ENCODE results near the gene VAV3.

The VAV3 gene

DNA sequence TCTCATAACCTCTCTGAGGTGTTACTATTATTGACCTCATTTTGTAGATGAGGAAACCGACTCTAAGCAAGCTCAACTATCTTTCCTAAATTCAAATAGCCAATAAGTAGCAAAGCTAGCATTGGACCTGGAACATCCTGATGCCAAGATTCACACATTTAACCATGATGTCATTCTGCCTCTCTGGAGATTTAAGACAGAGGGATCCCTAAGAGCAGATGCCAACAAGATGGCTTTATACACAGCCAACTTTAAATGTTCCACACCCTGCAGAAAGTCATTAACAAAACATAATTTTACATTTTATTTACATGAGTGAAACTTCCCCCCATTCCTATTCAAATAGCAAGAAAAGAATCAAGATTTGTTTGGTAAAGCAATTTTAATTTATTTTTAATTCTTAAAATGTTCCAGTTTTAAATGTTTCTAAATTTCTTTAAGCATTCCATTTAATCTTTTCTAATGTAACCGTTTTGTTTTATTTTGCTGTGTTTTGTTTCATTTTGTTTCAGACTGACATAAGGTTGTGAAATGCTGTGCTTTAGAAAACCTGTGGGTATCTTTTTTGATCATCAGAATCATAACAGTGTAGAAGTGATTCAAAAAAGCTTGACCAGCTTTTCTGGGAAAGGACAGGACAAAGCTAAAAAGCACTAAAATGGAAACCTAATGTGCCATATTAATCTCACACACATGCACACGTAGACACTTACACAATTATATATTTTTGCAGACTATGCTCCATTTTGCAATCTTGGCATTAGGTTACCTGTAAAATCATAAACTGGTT, 7.6 kb upstream of the VAV3 start:
- no peak for DNase-seq (ENCODE audit: low spot score)
- FAIRE-seq, result no peak

DNA sequence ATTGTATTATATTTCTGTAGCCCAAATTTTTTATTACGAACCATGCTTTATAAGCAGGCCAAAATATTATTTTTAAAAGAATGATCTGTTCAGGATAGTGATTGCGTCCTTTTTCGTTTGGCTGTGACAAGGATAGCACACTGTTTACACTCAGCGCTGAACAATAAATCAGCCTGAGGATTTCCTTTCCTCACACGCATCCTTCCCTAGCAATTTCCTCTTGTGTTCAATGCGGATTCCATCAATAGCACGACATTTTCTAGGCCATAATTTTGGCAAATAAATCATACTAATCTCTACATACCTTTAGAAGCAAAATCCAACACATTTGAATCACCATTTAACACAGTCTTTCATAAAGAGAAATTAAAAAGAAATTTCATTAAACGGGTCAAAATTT, 1.6 kb upstream of the VAV3 start:
- FAIRE-seq (no peak), DNase-seq (ENCODE audit: low spot score) (no peak)

- DNase-seq (ENCODE audit: low spot score) (no peak), FAIRE-seq (no peak)
These were observed 457 bp downstream of the VAV3 start for GRCh38 chr1:107964336-107965109.

DNA sequence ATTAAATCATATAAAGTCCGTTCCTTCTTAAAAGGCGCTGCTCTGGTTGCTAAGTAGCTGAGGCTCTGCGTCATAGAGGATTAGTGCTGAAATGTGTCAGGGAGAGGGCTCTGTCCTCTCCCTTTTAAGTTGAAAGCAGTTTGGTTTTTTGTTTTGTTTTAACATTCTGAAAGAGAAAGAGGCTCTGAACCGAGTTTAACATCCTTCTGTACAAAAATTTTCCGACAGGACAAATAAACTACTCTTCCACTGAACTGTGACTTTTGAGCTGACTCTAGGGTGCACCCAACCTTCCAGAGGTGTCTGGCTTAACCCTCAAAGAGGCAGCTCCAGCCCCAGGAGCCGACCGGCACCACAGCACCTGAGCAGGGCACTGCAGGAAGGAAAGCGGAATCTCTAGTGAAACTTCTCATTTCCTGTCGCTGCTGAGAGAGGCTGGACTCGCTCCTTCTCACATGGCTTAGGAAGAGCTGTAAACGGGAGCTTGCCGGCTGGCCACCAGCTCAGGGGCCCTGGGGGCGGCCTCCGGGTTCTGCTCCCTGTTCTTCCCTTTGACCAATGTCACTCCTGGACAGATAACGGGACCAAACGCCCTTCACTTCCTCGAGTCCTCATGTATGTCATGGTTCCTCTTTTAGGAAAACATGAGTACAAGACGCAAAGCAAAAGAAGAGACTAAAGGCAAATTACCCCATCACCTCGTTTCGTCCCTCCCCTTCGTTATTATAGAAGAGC, 1.2 kb downstream of the VAV3 start:
- FAIRE-seq (no peak), DNase-seq (ENCODE audit: low spot score) (no peak)

GRCh38 chr1:107963008-107963407, 2.0 kb downstream of the VAV3 start:
- DNase-seq (ENCODE audit: low spot score) (no peak), FAIRE-seq (no peak)

DNA sequence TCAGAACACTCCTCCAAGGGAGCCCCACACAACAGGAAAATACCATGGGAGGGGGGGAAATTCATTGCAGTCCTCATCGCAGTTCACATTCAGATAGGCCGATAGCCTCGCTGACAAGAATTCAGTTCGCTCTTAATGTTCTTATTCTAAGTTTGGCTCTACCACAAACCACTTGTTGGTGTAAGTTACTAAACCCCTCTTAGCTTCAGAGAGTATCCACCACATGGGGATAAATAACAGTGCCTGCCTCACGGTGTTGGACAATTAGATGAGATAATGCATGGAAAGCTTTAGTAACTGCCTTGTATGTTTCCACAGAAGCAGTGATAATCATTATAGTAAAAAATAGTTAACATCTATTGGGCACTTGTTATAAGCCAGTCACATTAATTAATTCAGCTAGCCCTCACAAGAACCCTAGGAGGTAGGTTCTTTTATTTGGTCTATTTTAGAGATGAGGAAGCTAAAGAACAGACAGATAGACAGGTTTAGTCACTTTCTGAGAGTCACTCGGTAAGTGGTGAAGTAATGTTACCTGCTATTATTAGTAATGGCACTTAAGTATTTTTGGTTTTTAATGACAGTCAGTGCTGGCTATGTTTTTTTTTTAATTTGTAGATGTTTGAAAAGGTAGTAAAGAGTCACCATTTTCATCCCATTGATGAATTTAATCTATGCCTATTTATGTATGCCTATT, 10.1 kb downstream of the VAV3 start:
- FAIRE-seq (no peak), DNase-seq (ENCODE audit: low spot score) (no peak)

DNA sequence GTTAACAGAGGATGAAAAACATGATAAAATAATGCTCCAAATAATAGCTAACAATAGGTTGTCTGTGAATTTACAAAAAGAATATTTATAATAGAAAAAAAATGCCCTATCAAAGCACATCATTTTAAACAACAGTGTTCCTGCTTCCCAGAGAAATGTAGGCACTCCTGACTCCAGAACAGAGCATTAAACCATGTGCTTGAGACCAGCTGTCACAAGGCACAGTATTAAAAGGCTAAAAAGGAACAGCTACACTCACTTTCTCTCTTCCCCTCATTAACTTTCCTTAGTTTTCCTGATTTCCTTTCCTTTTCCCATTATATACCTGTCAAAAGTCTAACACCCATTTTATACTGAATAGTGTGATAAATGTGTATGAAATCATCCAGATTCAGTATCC, 10.9 kb downstream of the VAV3 start:
- DNase-seq (ENCODE audit: low spot score) (no peak), FAIRE-seq (no peak)

- FAIRE-seq, result no peak
- DNase-seq (ENCODE audit: low spot score), result no peak
These were observed 11.4 kb downstream of the VAV3 start for GRCh38 chr1:107953556-107953955.

DNA sequence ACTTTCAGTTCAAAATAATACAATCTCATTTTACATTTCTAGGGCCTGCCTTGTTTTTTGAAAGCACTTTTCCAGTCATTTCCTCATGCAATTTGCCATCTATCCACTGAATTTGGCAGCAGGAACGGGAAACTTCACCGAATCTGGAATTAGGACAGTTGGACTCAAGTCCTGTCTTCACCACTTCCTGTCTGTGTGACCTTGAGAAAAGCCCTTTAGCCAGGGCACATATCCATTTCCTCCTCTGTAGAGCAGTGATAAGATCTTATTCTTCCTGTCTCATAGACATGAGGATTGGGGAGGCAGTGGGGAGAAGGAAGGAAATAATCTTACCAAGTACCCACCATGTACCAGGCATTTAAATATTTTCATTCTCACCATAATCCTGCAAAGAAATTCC, 12.0 kb downstream of the VAV3 start:
- no peak for FAIRE-seq
- DNase-seq (ENCODE audit: low spot score), result no peak

- DNase-seq (ENCODE audit: low spot score), result no peak
- no peak for FAIRE-seq
These were observed 14.5 kb downstream of the VAV3 start for GRCh38 chr1:107950464-107950863.

DNA sequence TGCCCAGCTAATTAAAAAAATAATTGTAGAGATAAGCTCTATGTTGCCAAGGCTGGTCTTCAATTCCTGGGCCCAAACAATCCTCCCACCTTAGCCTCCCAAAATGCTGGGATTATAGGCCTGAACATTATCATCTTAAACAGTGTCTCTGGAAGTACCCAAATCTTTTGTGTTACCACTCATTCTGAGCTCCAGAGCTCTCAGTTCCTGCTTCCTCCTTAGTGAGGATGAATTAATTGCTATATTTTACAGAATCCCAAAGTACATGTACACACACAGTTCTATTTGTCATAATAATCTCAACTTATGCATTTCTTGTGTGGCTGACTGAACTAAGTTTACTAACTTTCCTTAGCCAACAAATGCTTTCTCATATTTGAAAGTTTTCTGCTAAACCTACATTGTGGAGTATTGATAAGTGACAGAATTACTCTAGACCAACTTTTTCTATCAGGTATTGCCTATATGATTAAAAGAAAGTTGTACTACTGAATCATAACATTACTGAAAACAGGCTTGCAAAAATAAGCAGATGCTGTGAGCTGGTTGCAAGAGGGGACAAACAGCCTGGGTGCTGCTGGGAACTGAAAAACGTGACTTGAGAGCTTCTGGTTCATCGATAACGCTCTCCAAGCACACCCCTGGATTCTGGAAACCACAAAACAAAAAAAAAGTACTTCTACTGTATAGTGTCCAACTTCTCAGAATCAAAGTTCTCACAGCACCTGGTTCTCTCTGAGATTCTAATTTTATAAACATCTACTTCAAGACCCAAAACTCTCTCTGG, 15.3 kb downstream of the VAV3 start:
- FAIRE-seq (no peak), DNase-seq (ENCODE audit: low spot score) (no peak)

- DNase-seq (ENCODE audit: low spot score) (no peak), FAIRE-seq (no peak)
These were observed 18.2 kb downstream of the VAV3 start for GRCh38 chr1:107946794-107947193.

- no peak for DNase-seq (ENCODE audit: low spot score)
- no peak for FAIRE-seq
These were observed 21.3 kb downstream of the VAV3 start for GRCh38 chr1:107943694-107944093.

DNA sequence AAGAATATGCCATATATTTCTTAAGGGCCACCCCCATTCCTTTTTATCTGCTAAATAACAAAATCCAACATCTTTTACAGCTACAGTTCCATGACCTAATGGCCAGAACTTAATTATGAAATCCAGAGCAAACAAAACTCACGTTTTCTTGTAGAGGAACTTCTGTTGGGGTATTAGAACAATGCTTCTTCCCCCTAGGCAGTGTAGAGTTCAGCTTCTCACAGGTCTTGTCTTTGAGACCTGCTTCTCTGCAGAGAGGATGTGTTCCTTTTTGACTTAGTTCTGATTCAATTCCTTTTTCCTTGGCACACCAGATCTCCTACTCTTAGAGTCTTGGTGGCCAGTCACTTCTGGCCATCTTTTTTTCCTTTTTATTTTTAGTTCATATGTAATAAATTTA, 22.2 kb downstream of the VAV3 start:
- FAIRE-seq, result no peak
- DNase-seq (ENCODE audit: low spot score), result no peak

DNA sequence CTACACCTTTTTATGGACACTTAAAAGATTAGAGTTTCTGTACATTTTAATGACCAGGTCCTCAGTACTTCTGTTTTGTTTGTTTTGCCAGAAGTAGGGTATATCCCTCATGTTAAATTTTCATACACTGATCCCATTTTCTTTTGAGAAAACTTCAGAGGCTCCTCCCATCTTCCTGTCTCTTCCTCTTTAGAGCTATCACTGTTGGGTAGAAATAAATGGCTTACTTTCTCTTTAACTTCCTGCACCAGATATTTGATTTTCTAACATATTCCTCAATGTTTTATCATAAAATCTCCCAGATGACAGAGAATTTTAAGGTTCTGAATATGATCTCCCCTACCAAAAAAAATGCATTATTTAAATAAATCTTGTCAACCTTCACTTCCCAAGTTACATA, 23.4 kb downstream of the VAV3 start:
- FAIRE-seq, result no peak

DNA sequence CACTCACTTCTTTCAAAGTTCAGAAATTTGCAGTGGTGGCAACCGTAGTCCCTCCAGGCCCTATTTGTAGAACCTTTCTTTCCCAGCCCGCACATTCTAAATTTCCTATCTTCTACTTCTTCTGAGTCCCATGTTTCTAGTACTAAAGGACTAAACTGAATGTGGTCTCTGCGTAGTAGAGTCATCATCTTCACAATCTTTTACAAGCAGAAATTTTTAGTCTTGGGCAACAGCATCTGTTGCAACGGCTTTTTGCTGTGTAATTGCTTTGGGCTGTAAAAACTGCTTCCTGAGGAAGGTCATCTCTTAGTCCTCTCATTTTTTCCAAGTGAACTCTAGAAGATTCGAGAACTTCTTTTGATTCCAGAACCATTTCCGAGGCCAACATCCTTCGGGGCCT, 23.9 kb downstream of the VAV3 start:
- DNase-seq (ENCODE audit: low spot score) (no peak), FAIRE-seq (no peak)

More for the DNA sequence above, 23.4 kb downstream of the VAV3 start:
- no peak for DNase-seq (ENCODE audit: low spot score)

DNA sequence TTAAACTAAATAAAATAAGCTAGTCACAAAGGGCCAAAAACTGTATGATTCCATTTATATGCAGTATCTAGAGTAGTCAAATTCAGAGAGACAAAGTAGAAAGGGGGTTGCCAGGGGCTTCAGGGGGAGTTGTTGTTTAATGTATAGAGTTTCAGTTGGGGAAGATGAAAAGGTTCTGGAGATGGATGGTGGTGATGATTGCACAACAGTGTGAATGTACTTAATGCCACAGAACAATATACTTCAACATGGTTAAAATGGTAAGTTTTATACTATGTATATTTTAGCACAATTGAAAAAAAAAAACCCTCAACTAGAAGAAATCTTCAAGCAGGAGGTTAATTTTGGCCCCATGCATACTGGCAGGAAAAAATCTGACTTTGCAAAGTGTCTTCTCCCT, 24.3 kb downstream of the VAV3 start:
- DNase-seq (ENCODE audit: low spot score) (no peak), FAIRE-seq (no peak)

- DNase-seq (ENCODE audit: low spot score), result no peak
These were observed 24.9 kb downstream of the VAV3 start for GRCh38 chr1:107940017-107940577.

DNA sequence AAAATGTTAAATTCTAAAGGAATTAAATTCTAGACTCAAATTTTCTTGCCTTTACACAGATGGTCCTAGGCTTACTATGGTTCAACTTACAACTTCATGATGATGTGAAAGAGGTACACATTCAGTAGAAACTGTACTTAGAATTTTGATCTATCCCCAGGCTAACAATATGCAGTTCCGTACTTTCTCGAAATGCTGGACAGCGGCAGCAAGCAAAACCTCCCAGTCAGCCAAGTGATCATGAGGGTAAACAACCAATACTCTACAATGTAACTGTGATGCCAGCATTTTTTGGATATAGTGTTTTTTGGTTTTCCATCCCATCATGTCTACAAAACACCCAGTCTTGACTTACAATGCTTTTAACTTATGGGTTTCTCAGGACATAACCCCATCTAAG, 25.7 kb downstream of the VAV3 start:
- FAIRE-seq (no peak), DNase-seq (ENCODE audit: low spot score) (no peak)

More at GRCh38 chr1:107940017-107940577, 24.9 kb downstream of the VAV3 start:
- no peak for FAIRE-seq
